ENCODE measurements around the gene ADAMTSL3. TPM values are rescaled to one million over a fixed set of nuclear protein-coding genes. Genes with fewer than 3 reads are reported as not detected.

Gene ADAMTSL3
- total and polyA plus RNA-seq, 8 donors: 0.54 to 19.2 (median 6.1) TPM

DNA sequence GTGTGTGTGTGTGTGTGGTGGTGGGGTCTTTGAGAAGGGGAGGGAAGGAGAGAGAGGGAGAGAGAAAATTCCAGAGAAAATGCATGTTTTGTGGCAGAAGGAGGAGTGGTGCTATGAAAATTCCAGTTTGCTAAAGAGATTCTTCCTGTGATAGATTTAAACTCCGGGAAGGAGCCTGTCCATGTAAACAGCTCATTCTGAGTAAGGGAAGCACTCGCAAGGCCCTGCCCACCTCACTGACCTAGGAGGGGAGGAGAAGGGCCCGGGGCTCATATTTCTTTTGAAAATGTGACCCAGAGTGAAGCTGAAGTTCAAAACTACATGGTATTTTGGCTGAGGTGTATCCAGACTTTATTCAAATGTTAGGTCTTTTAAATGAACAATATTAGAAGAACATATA, 41.3 kb downstream of the ADAMTSL3 start:
- FAIRE-seq (no peak), ATAC-seq (peak in 1 of 4 donors; percentile 38), DNase-seq (no peak)
- Histone ChIP-seq H3K27ac (no peak overlapping the region), H3K4me1 (no peaks in the 10 kb centered on the region), H3K27me3 (no peaks in the 10 kb centered on the region), H3K4me3 (no peak overlapping the region), H3K9me3 (no peaks in the 10 kb centered on the region), H3K36me3 (no peaks in the 10 kb centered on the region)
- TF ChIP-seq, protein P1, sequence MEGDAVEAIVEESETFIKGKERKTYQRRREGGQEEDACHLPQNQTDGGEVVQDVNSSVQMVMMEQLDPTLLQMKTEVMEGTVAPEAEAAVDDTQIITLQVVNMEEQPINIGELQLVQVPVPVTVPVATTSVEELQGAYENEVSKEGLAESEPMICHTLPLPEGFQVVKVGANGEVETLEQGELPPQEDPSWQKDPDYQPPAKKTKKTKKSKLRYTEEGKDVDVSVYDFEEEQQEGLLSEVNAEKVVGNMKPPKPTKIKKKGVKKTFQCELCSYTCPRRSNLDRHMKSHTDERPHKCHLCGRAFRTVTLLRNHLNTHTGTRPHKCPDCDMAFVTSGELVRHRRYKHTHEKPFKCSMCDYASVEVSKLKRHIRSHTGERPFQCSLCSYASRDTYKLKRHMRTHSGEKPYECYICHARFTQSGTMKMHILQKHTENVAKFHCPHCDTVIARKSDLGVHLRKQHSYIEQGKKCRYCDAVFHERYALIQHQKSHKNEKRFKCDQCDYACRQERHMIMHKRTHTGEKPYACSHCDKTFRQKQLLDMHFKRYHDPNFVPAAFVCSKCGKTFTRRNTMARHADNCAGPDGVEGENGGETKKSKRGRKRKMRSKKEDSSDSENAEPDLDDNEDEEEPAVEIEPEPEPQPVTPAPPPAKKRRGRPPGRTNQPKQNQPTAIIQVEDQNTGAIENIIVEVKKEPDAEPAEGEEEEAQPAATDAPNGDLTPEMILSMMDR (IDR thresholded peaks at IDR 0.05): no peak
- 54 to 57% methylated on average over 3 of the region's 3 CpGs for WGBS, 2 donors
- intact Hi-C loops (cut with DNase I): no loop called here

DNA sequence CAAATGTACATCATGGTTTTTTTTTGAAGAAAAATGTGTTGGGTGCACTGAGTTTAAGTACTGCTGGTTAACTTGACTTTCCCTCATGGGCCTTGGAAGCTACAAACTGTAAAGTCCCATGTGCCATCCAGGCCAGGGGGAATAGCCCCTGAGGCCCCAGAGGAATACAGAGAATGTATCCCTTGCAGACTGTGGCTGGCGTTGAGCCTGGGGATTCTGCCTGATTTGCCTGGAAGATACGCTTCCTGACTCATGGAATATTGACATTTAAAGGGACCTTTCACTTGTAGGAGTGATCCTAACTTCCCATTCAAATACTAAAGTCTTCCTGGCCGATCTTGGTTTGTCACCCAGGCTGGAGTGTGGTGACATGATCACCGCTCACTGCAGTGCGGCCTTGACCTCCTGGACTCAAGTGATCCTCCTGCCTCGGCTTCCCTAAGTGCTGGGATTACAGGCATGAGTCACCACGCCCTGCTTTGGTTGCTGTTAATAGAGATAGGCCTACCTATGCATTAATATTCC, 42.0 kb downstream of the ADAMTSL3 start:
- Histone ChIP-seq H3K36me3 (no peaks in the 10 kb centered on the region), H3K27me3 (no peaks in the 10 kb centered on the region), H3K4me3 (no peak overlapping the region), H3K4me1 (no peaks in the 10 kb centered on the region), H3K9me3 (no peaks in the 10 kb centered on the region), H3K27ac (no peak overlapping the region)
- DNase-seq: no peak
- 83 to 85% methylated on average over 7 of the region's 7 CpGs for WGBS, 2 donors
- no peak for ATAC-seq
- intact Hi-C loops (cut with DNase I): no loop called here
- FAIRE-seq: no peak
- TF ChIP-seq, protein P1 (IDR thresholded peaks at IDR 0.05): no peak

DNA sequence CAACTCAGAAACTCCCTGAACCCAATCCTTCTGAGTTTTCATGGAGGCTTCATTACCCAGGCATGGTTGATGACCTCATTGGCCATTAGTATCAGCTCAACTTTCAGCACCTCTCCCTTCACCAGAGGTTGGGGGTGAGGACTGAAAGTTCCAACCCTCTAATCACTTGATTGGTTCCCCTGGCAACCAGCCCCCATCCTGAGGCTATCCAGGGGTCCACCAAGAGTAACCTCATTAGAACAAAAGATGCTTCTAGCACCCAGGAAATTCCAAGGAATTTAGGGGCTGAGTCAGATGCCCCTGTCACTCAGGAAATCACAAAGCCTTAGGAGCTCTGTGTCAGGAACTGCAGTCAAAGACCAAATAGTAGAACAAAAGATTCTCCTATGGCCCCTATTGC, 43.8 kb downstream of the ADAMTSL3 start:
- FAIRE-seq (no peak), ATAC-seq (no peak), DNase-seq (no peak)
- Histone ChIP-seq H3K27me3 (no peaks in the 10 kb centered on the region), H3K27ac (no peak overlapping the region), H3K36me3 (no peaks in the 10 kb centered on the region), H3K4me3 (no peak overlapping the region), H3K4me1 (no peaks in the 10 kb centered on the region), H3K9me3 (no peaks in the 10 kb centered on the region)
- TF ChIP-seq, protein P1 (IDR thresholded peaks at IDR 0.05): no peak
- intact Hi-C loops (cut with DNase I): no loop called here

DNA sequence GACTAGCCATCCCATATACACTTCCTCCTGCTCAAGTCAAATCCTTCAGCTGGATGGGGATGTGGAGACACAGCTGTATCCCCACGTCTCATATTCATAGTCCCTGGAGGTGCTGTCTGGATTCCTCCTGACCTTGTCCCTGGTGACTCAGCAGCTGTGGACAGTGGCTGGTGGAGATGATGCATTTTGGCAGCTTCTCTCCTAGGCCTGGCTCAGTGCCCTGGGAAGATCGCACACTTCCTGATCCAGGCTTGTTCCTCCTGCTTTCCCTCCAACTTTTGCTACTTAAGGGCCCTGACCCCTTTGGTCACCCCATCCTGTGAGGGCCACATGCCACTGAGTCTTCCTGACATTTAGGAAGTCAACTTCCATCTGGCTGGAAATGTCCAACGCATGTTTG, 44.4 kb downstream of the ADAMTSL3 start:
- H3K27ac ChIP-seq: no peak overlapping the region
- TF ChIP-seq, protein P1 (IDR thresholded peaks at IDR 0.05): no peak
- peak in 3 of 6 donors; percentile 16 to 26 (median 22) for DNase-seq
- intact Hi-C loops (cut with DNase I): no loop called here
- no peaks in the 10 kb centered on the region for H3K27me3 ChIP-seq
- no peaks in the 10 kb centered on the region for H3K36me3 ChIP-seq
- no peak overlapping the region for H3K4me3 ChIP-seq
- H3K9me3 ChIP-seq: no peaks in the 10 kb centered on the region
- FAIRE-seq: no peak
- no peaks in the 10 kb centered on the region for H3K4me1 ChIP-seq
- peak in 2 of 4 donors; percentile 35 to 54 for ATAC-seq
- 83 to 89% methylated on average over 3 of the region's 3 CpGs for WGBS, 2 donors

DNA sequence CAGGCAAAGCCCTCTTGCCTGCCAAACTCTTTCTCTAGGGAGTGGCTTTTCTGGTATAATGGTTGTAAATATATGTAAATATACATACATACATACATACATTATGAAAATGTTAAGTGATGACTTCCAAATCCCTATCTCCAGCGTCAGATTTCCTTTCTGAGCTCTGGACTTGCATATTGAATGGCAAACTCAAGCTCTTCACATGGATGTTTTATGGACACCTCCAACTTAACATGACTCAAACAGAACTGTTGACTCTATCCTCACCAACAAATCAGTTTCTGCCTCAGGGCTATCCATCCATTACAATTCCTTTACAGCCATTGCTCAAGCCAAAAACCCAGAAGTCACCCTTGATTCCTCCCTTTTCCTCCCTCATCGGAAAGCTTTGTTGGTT, 45.1 kb downstream of the ADAMTSL3 start:
- TF ChIP-seq, protein P1 (IDR thresholded peaks at IDR 0.05): no peak
- H3K27ac ChIP-seq: no peak overlapping the region
- H3K36me3 ChIP-seq: no peaks in the 10 kb centered on the region
- 43 to 93% methylated on average over 2 of the region's 2 CpGs for WGBS, 2 donors
- no peak overlapping the region for H3K4me3 ChIP-seq
- no peak for DNase-seq
- FAIRE-seq: no peak
- no peaks in the 10 kb centered on the region for H3K9me3 ChIP-seq
- H3K27me3 ChIP-seq: no peaks in the 10 kb centered on the region
- H3K4me1 ChIP-seq: no peaks in the 10 kb centered on the region
- ATAC-seq: no peak
- intact Hi-C loops (cut with DNase I): no loop called here
